GM12891 (cell line): ENCODE data around the gene CD46.

Source experiments
- DNase-seq: peaks from one replicate; pipeline ENCODE4 v3.0.0; 2011; ENCODE audit warnings: low spot score; ENCODE audit not compliant: insufficient read length
- FAIRE-seq: peaks from 2 replicates; lab custom pipeline; 2011; peaks lifted over from hg19 to GRCh38; lab: Jason Lieb, UNC
- PAX5 ChIP-seq: IDR thresholded peaks from 2 replicates; pipeline ENCODE4 v1.6.1; 2011; ENCODE audit warnings: low read length, moderate library complexity, mild to moderate bottlenecking; ENCODE audit not compliant: insufficient read depth, severe bottlenecking
- POLR2A ChIP-seq: IDR thresholded peaks from 2 replicates; pipeline ENCODE4 v1.6.1; 2011; ENCODE audit warnings: low read depth, low read length, control low read depth
- POLR2AphosphoS5 ChIP-seq: IDR thresholded peaks from 2 replicates; pipeline ENCODE4 v1.6.1; 2011; ENCODE audit warnings: low read depth, low read length, control low read depth
- POU2F2 ChIP-seq: IDR thresholded peaks from 2 replicates; pipeline ENCODE4 v1.6.1; 2011; ENCODE audit warnings: low read depth, mild to moderate bottlenecking, control low read depth, low read length, moderate library complexity
- SPI1 ChIP-seq: IDR thresholded peaks from 2 replicates; pipeline ENCODE4 v1.6.1; 2011; ENCODE audit warnings: low read depth, low read length, control low read depth
- TAF1 ChIP-seq: IDR thresholded peaks from 2 replicates; pipeline ENCODE4 v1.6.1; 2011; ENCODE audit warnings: low read depth, low read length, control low read depth

CD46 gene

GRCh38 chr1:207823531-207823879 is 71.7 kb downstream of the CD46 start:
- FAIRE-seq, result no peak
- no peak for TF ChIP-seq TAF1
- peak; percentile 10; the same call in 1 of the 2 replicates for TF ChIP-seq POLR2AphosphoS5
- no peak for DNase-seq

GRCh38 chr1:207823880-207824566 is 72.2 kb downstream of the CD46 start:
- FAIRE-seq, result peak; percentile 87
- TF ChIP-seq POLR2A (peak; percentile 84), TAF1 (peak; percentile 64; the same call in 1 of the 2 replicates), POU2F2 (peak; percentile 69), PAX5 (no peak), POLR2AphosphoS5 (peak; percentile 78; the same call in 1 of the 2 replicates), SPI1 (no peak)
- no peak for DNase-seq

- FAIRE-seq, result no peak
- no peak for TF ChIP-seq TAF1
- TF ChIP-seq POLR2AphosphoS5, result no peak
- TF ChIP-seq PAX5, result no peak
- no peak for TF ChIP-seq POU2F2
- no peak for TF ChIP-seq POLR2A
- DNase-seq, result no peak
These were observed 73.0 kb downstream of the CD46 start for GRCh38 chr1:207824691-207825408.

- DNase-seq (no peak), FAIRE-seq (no peak)
- no peak for TF ChIP-seq POU2F2
These were observed 73.5 kb downstream of the CD46 start for GRCh38 chr1:207825409-207825695.

GRCh38 chr1:207825719-207826556 is 74.1 kb downstream of the CD46 start:
- DNase-seq, result peak; percentile 53
- FAIRE-seq, result peak; percentile 99
- TF ChIP-seq POLR2A (peak; percentile 49; the same call in 1 of the 2 replicates), PAX5 (peak; percentile 45), POU2F2 (peak; percentile 91), TAF1 (0 out of 2 replicates have a peak, but pooled peaks have one; percentile 30), POLR2AphosphoS5 (0 out of 2 replicates have a peak, but pooled peaks have one; percentile 37), SPI1 (peak; percentile 79)

GRCh38 chr1:207826557-207827487 is 75.0 kb downstream of the CD46 start:
- FAIRE-seq (no peak), DNase-seq (no peak)
- TF ChIP-seq TAF1 (no peak), PAX5 (no peak), POLR2AphosphoS5 (no peak), POU2F2 (no peak), POLR2A (no peak), SPI1 (no peak)

- FAIRE-seq, result no peak
- TF ChIP-seq POLR2AphosphoS5 (no peak), TAF1 (no peak), POU2F2 (no peak), PAX5 (no peak), POLR2A (no peak), SPI1 (no peak)
- no peak for DNase-seq
These were observed 75.6 kb downstream of the CD46 start for GRCh38 chr1:207827488-207827830.

GRCh38 chr1:207828046-207828445 is 76.2 kb downstream of the CD46 start:
- TF ChIP-seq POLR2AphosphoS5 (no peak), PAX5 (no peak), TAF1 (no peak), POU2F2 (no peak), SPI1 (no peak), POLR2A (no peak)
- DNase-seq (no peak), FAIRE-seq (peak; percentile 31)
